HG03439 (cell line): ENCODE measurements around the gene PPM1L.

Source experiments
- ATAC-seq: cut with Tn5 transposase; IDR thresholded peaks from one replicate; pipeline ENCODE4 v1.9.1; 2021; ENCODE audit warnings: mild to moderate bottlenecking, moderate library complexity; ENCODE audit not compliant: unreplicated experiment

Gene PPM1L

GRCh38 chr3:160842021-160843005 is 86.3 kb downstream of the PPM1L start:
- ATAC-seq = no peak

GRCh38 chr3:160851629-160852210 is 95.7 kb downstream of the PPM1L start:
- no peak for ATAC-seq

GRCh38 chr3:160852856-160853255 is 96.8 kb downstream of the PPM1L start:
- no peak for ATAC-seq

- ATAC-seq = no peak
These were observed 100.4 kb downstream of the PPM1L start for GRCh38 chr3:160856450-160856849.

GRCh38 chr3:160857476-160858119 is 101.6 kb downstream of the PPM1L start:
- no peak for ATAC-seq

GRCh38 chr3:160860346-160860745 is 104.3 kb downstream of the PPM1L start:
- no peak for ATAC-seq

- ATAC-seq = no peak
These were observed 113.8 kb downstream of the PPM1L start for GRCh38 chr3:160869825-160870224.

GRCh38 chr3:160870327-160870726 is 114.3 kb downstream of the PPM1L start:
- no peak for ATAC-seq

- no peak for ATAC-seq
These were observed 118.7 kb downstream of the PPM1L start for GRCh38 chr3:160874736-160875135.

GRCh38 chr3:160876643-160877042 is 120.6 kb downstream of the PPM1L start:
- ATAC-seq = no peak

GRCh38 chr3:160879859-160880258 is 123.8 kb downstream of the PPM1L start:
- no peak for ATAC-seq

GRCh38 chr3:160883373-160883772 is 127.3 kb downstream of the PPM1L start:
- no peak for ATAC-seq

GRCh38 chr3:160885791-160886286 is 129.8 kb downstream of the PPM1L start:
- ATAC-seq = peak; percentile 41

GRCh38 chr3:160886421-160886820 is 130.4 kb downstream of the PPM1L start:
- peak; percentile 94 for ATAC-seq

GRCh38 chr3:160893207-160893606 is 137.2 kb downstream of the PPM1L start:
- no peak for ATAC-seq

- no peak for ATAC-seq
These were observed 148.7 kb downstream of the PPM1L start for GRCh38 chr3:160904691-160905090.

GRCh38 chr3:160906646-160907045 is 150.6 kb downstream of the PPM1L start:
- ATAC-seq = no peak

GRCh38 chr3:160909917-160910316 is 153.9 kb downstream of the PPM1L start:
- ATAC-seq = no peak

- ATAC-seq = no peak
These were observed 155.4 kb downstream of the PPM1L start for GRCh38 chr3:160911411-160911810.

GRCh38 chr3:160916472-160916871 is 160.4 kb downstream of the PPM1L start:
- ATAC-seq = no peak

GRCh38 chr3:160919942-160920341 is 163.9 kb downstream of the PPM1L start:
- no peak for ATAC-seq
